ENCODE data around the gene AFAP1. TPM values are rescaled to one million over a fixed set of nuclear protein-coding genes. Genes with fewer than 3 reads are reported as not detected.

The AFAP1 gene
- total RNA-seq, 2 donors from 2014 or later = 18.2 to 22.5 TPM

DNA sequence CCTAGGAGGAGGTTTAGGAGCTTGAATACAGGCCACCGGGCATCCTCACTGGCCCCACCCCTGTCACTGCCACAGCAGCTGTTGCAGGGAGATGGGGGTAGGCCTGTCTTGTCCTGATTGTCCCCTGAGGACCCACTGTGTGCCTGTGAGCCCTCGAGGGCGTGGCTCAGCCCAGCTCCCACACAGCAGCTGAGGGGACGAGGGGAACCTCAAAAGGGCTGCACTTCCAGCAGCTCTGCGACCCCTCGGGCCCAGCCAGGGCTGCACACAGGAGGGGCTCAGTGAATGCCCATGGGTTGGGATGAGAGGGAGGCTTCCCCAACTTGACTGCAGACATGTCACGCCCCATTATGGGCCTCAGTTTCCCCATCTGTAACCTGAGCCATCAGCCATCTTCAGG lies 225.9 kb downstream of the AFAP1 start:
- no peak overlapping the region for H3K27ac Mint-ChIP-seq
- no peaks in the 10 kb centered on the region for H3K4me1 ChIP-seq (ENCODE audit: control insufficient read depth, insufficient read depth, low read length)
- no peaks in the 10 kb centered on the region for H3K9me3 Mint-ChIP-seq
- peaks cover 9% of the 10 kb centered on the region for H3K4me1 Mint-ChIP-seq
- no peaks in the 10 kb centered on the region for H3K9me3 ChIP-seq (ENCODE audit: control insufficient read depth, low read length)
- no peak overlapping the region for H3K9ac ChIP-seq (ENCODE audit: extremely low read depth, low read length, poor library complexity, severe bottlenecking)
- no peak overlapping the region for H3K4me3 Mint-ChIP-seq
- H3K27me3 Mint-ChIP-seq (ENCODE audit: insufficient read depth) = peaks cover 4% of the 10 kb centered on the region
- no peak for DNase-seq
- no peak overlapping the region for H3K4me3 ChIP-seq (ENCODE audit: low read length)
- 84 to 93% methylated on average over 7 of the region's 7 CpGs for WGBS, 2 experiments (ENCODE audit: insufficient coverage in 1 of 2, insufficient read length in 1 of 2)
- no peak overlapping the region for H3K27ac ChIP-seq (ENCODE audit: low read depth, low read length)
- TF ChIP-seq, protein P1, sequence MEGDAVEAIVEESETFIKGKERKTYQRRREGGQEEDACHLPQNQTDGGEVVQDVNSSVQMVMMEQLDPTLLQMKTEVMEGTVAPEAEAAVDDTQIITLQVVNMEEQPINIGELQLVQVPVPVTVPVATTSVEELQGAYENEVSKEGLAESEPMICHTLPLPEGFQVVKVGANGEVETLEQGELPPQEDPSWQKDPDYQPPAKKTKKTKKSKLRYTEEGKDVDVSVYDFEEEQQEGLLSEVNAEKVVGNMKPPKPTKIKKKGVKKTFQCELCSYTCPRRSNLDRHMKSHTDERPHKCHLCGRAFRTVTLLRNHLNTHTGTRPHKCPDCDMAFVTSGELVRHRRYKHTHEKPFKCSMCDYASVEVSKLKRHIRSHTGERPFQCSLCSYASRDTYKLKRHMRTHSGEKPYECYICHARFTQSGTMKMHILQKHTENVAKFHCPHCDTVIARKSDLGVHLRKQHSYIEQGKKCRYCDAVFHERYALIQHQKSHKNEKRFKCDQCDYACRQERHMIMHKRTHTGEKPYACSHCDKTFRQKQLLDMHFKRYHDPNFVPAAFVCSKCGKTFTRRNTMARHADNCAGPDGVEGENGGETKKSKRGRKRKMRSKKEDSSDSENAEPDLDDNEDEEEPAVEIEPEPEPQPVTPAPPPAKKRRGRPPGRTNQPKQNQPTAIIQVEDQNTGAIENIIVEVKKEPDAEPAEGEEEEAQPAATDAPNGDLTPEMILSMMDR (conservative IDR thresholded peaks at IDR 0.05) = no peak
- no peaks in the 10 kb centered on the region for H3K36me3 ChIP-seq (ENCODE audit: control insufficient read depth, insufficient read depth, low read length)
- peaks cover 7% of the 10 kb centered on the region for H3K27me3 ChIP-seq (ENCODE audit: control insufficient read depth, insufficient read depth, low read length, poor library complexity, severe bottlenecking)
- no peaks in the 10 kb centered on the region for H3K36me3 Mint-ChIP-seq (ENCODE audit: low read depth)

DNA sequence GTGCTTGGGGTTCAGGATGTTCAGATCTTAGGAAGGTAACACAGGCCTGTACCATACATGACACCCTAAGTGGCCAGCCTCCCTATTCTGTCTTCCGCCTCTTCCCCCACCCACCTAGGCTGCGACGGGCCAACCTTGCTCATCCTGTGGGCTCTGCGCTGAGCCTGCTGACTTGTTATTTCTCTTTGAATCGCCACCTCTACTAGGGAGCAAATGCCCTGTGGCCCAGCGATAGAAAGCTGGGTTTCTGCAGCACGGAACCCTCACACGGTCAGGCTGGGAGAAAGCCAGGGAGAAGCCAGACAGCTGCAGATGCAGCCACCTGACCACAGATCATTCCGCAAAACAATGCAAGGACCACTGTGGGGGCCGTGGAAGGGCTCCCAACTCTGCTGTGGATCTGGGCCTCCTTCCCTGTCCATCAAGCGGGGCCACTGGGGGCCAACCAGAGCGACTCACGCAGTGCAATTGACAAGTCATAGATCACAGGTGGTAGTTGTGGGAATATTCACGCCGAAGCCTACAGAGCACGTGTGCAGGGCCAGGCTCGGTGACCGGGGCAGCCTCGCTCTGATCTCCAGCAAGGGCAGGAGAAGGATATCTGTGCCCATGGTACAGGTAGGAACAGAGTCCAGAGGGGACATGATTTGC lies 227.5 kb downstream of the AFAP1 start:
- Histone ChIP-seq H3K9ac (ENCODE audit: extremely low read depth, low read length, poor library complexity, severe bottlenecking) (no peak overlapping the region), H3K4me3 (ENCODE audit: low read length) (no peak overlapping the region), H3K36me3 (ENCODE audit: control insufficient read depth, insufficient read depth, low read length) (no peaks in the 10 kb centered on the region), H3K9me3 (ENCODE audit: control insufficient read depth, low read length) (no peaks in the 10 kb centered on the region), H3K27me3 (ENCODE audit: control insufficient read depth, insufficient read depth, low read length, poor library complexity, severe bottlenecking) (peaks cover 4% of the 10 kb centered on the region), H3K4me1 (ENCODE audit: control insufficient read depth, insufficient read depth, low read length) (no peaks in the 10 kb centered on the region), H3K27ac (ENCODE audit: low read depth, low read length) (no peak overlapping the region)
- no peak overlapping the region for H3K27ac Mint-ChIP-seq
- DNase-seq = no peak
- TF ChIP-seq, protein P1 (conservative IDR thresholded peaks at IDR 0.05) = no peak
- no peaks in the 10 kb centered on the region for H3K9me3 Mint-ChIP-seq
- peaks cover 1% of the 10 kb centered on the region for H3K27me3 Mint-ChIP-seq (ENCODE audit: insufficient read depth)
- H3K36me3 Mint-ChIP-seq (ENCODE audit: low read depth) = no peaks in the 10 kb centered on the region
- WGBS, 2 experiments (ENCODE audit: insufficient coverage in 1 of 2, insufficient read length in 1 of 2) = 91% methylated on average over 15 to 19 of the region's 19 CpGs
- H3K4me3 Mint-ChIP-seq = no peak overlapping the region
- H3K4me1 Mint-ChIP-seq = no peaks in the 10 kb centered on the region

- no peak overlapping the region for H3K9ac ChIP-seq (ENCODE audit: extremely low read depth, low read length, poor library complexity, severe bottlenecking)
- no peaks in the 10 kb centered on the region for H3K4me1 ChIP-seq (ENCODE audit: control insufficient read depth, insufficient read depth, low read length)
- 92 to 97% methylated on average over 10 of the region's 10 CpGs for WGBS, 2 experiments (ENCODE audit: insufficient coverage in 1 of 2, insufficient read length in 1 of 2)
- Mint-ChIP-seq H3K9me3 (no peaks in the 10 kb centered on the region), H3K27ac (no peak overlapping the region), H3K4me1 (no peaks in the 10 kb centered on the region), H3K27me3 (ENCODE audit: insufficient read depth) (no peaks in the 10 kb centered on the region), H3K4me3 (no peak overlapping the region), H3K36me3 (ENCODE audit: low read depth) (no peaks in the 10 kb centered on the region)
- DNase-seq = no peak
- no peaks in the 10 kb centered on the region for H3K36me3 ChIP-seq (ENCODE audit: control insufficient read depth, insufficient read depth, low read length)
- no peaks in the 10 kb centered on the region for H3K27me3 ChIP-seq (ENCODE audit: control insufficient read depth, insufficient read depth, low read length, poor library complexity, severe bottlenecking)
- H3K27ac ChIP-seq (ENCODE audit: low read depth, low read length) = no peak overlapping the region
- H3K9me3 ChIP-seq (ENCODE audit: control insufficient read depth, low read length) = no peaks in the 10 kb centered on the region
- H3K4me3 ChIP-seq (ENCODE audit: low read length) = no peak overlapping the region
- TF ChIP-seq, protein P1 (conservative IDR thresholded peaks at IDR 0.05) = no peak
Observed at GRCh38 chr4:7711307-7711963, 228.2 kb downstream of the AFAP1 start.
